HG03575 (cell line): ENCODE measurements around the gene CD8B2.
"Not testable (repeated sequence)": the region's sequence is repeated elsewhere in the genome, so short reads cannot be mapped to it uniquely, and the experiment has no call there.

Experiments used
- ATAC-seq: cut with Tn5 transposase; IDR thresholded peaks from one replicate; pipeline ENCODE4 v1.9.1; 2021; ENCODE audit not compliant: unreplicated experiment, insufficient number of reproducible peaks, low FRiP score; ENCODE audit errors: extremely low read depth

Gene CD8B2

GRCh38 chr2:106542746-106543359 is 55.7 kb downstream of the CD8B2 start:
- ATAC-seq: no peak

- no peak for ATAC-seq
These were observed 57.8 kb downstream of the CD8B2 start for GRCh38 chr2:106545007-106545406.

GRCh38 chr2:106546391-106546990 is 59.3 kb downstream of the CD8B2 start:
- no peak for ATAC-seq

GRCh38 chr2:106547164-106547903 is 60.2 kb downstream of the CD8B2 start:
- ATAC-seq: no peak

- no peak for ATAC-seq
These were observed 64.4 kb downstream of the CD8B2 start for GRCh38 chr2:106551417-106552130.

GRCh38 chr2:106552921-106553320 is 65.8 kb downstream of the CD8B2 start:
- ATAC-seq: no peak

- ATAC-seq: no peak
These were observed 66.2 kb downstream of the CD8B2 start for GRCh38 chr2:106553321-106553720.

GRCh38 chr2:106554411-106554810 is 67.2 kb downstream of the CD8B2 start:
- no peak for ATAC-seq

- ATAC-seq: no peak
These were observed 67.9 kb downstream of the CD8B2 start for GRCh38 chr2:106555053-106555452.

GRCh38 chr2:106559786-106560185 is 72.6 kb downstream of the CD8B2 start:
- not testable (repeated sequence) for ATAC-seq

GRCh38 chr2:106560773-106561172 is 73.6 kb downstream of the CD8B2 start:
- no peak for ATAC-seq

GRCh38 chr2:106561356-106561755 is 74.2 kb downstream of the CD8B2 start:
- ATAC-seq: no peak

GRCh38 chr2:106561803-106562202 is 74.6 kb downstream of the CD8B2 start:
- ATAC-seq: no peak

- no peak for ATAC-seq
These were observed 75.4 kb downstream of the CD8B2 start for GRCh38 chr2:106562268-106563186.

- no peak for ATAC-seq
These were observed 76.0 kb downstream of the CD8B2 start for GRCh38 chr2:106563195-106563594.

- ATAC-seq: no peak
These were observed 78.4 kb downstream of the CD8B2 start for GRCh38 chr2:106565599-106565998.

- no peak for ATAC-seq
These were observed 78.9 kb downstream of the CD8B2 start for GRCh38 chr2:106566050-106566449.

GRCh38 chr2:106566484-106566883 is 79.3 kb downstream of the CD8B2 start:
- ATAC-seq: not testable (repeated sequence)

GRCh38 chr2:106570316-106570715 is 83.2 kb downstream of the CD8B2 start:
- ATAC-seq: no peak
